ENCODE results near the gene PEG3. TPM values are rescaled to one million over a fixed set of nuclear protein-coding genes. Genes with fewer than 3 reads are reported as not detected.

PEG3 gene
- total and polyA plus RNA-seq, 10 of the 15 experiments (the other 5 are each of a cell fraction or from before 2014, with no cell fraction given), result 0.03 to 0.33 TPM; not detected in 8

DNA sequence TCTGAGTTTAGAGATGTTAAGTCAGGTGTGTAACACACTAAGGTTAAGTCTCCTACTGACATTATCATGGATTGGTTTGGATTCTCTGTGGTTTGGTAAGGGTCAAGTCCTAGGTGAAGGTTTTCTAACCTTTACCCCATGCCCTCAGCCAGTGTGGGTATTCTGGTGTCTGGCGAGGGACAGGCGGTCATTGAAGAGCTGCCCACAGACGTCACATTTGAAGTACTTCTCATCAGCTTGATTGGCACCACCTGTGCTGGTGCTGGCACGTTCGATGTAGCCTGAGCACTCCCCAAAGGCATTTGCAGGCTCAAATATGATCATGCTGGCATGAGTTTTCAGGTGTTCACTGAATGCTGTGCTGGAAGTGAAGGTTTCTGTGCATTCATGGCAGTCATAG lies 27.0 kb downstream of the PEG3 start:
- H3K9me3 ChIP-seq (replicated peaks; ENCODE audit: control insufficient read depth, insufficient read depth, low read length), result no peaks in the 10 kb centered on the region; the same call in 2 of the 3 replicates
- H3K4me2 ChIP-seq (ENCODE audit: control insufficient read depth, insufficient read depth), result no peak overlapping the region
- CTCF ChIA-PET, result no interaction called here
- intact Hi-C loops (cut with micrococcal nuclease; ENCODE audit: unreplicated experiment) (no loop called here), in situ Hi-C loops (cut with MboI) (no loop called here)
- no peak overlapping the region for H3K4me3 ChIP-seq
- WGBS (ENCODE audit: insufficient coverage, insufficient replicate concordance, low lambda C conversion rate, missing lambda C conversion rate), result 20% methylated on average over 5 of the region's 5 CpGs
- H4K20me1 ChIP-seq (ENCODE audit: control insufficient read depth, insufficient read depth), result no peaks in the 10 kb centered on the region
- no peaks in the 10 kb centered on the region for H3K27me3 ChIP-seq (replicated peaks in 1 of 2; ENCODE audit: control insufficient read depth in 2 of 2, insufficient read depth in 2 of 2, low read length in 1 of 2)
- H3K36me3 ChIP-seq (ENCODE audit: control insufficient read depth in 2 of 2, insufficient read depth in 2 of 2, low read length in 1 of 2), result no peaks in the 10 kb centered on the region
- ATAC-seq, result no peak
- H3K79me2 ChIP-seq (ENCODE audit: control insufficient read depth, insufficient read depth, low read length), result no peaks in the 10 kb centered on the region
- SMC1A ChIA-PET (ENCODE audit: uncharacterized antibody, unreplicated experiment), result no interaction called here
- TF ChIP-seq, protein P1, sequence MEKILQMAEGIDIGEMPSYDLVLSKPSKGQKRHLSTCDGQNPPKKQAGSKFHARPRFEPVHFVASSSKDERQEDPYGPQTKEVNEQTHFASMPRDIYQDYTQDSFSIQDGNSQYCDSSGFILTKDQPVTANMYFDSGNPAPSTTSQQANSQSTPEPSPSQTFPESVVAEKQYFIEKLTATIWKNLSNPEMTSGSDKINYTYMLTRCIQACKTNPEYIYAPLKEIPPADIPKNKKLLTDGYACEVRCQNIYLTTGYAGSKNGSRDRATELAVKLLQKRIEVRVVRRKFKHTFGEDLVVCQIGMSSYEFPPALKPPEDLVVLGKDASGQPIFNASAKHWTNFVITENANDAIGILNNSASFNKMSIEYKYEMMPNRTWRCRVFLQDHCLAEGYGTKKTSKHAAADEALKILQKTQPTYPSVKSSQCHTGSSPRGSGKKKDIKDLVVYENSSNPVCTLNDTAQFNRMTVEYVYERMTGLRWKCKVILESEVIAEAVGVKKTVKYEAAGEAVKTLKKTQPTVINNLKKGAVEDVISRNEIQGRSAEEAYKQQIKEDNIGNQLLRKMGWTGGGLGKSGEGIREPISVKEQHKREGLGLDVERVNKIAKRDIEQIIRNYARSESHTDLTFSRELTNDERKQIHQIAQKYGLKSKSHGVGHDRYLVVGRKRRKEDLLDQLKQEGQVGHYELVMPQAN (conservative IDR thresholded peaks at IDR 0.05), result no peak
- no peak for TF ChIP-seq BCL11A (IDR thresholded peaks at IDR 0.05; ENCODE audit: low read depth, low read length)
- TF ChIP-seq, protein P2, sequence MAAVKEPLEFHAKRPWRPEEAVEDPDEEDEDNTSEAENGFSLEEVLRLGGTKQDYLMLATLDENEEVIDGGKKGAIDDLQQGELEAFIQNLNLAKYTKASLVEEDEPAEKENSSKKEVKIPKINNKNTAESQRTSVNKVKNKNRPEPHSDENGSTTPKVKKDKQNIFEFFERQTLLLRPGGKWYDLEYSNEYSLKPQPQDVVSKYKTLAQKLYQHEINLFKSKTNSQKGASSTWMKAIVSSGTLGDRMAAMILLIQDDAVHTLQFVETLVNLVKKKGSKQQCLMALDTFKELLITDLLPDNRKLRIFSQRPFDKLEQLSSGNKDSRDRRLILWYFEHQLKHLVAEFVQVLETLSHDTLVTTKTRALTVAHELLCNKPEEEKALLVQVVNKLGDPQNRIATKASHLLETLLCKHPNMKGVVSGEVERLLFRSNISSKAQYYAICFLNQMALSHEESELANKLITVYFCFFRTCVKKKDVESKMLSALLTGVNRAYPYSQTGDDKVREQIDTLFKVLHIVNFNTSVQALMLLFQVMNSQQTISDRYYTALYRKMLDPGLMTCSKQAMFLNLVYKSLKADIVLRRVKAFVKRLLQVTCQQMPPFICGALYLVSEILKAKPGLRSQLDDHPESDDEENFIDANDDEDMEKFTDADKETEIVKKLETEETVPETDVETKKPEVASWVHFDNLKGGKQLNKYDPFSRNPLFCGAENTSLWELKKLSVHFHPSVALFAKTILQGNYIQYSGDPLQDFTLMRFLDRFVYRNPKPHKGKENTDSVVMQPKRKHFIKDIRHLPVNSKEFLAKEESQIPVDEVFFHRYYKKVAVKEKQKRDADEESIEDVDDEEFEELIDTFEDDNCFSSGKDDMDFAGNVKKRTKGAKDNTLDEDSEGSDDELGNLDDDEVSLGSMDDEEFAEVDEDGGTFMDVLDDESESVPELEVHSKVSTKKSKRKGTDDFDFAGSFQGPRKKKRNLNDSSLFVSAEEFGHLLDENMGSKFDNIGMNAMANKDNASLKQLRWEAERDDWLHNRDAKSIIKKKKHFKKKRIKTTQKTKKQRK (IDR thresholded peaks at IDR 0.05; ENCODE audit: low read depth, low read length), result no peak
- no peak for TF ChIP-seq ZNF207 (IDR thresholded peaks at IDR 0.05; ENCODE audit: borderline replicate concordance)
- TF ChIP-seq JUNB (IDR thresholded peaks at IDR 0.05), result no peak
- TF ChIP-seq SRF (IDR thresholded peaks at IDR 0.05; ENCODE audit: low read depth in 2 of 2, low read length in 2 of 2), result no peak
- TF ChIP-seq, protein P3, sequence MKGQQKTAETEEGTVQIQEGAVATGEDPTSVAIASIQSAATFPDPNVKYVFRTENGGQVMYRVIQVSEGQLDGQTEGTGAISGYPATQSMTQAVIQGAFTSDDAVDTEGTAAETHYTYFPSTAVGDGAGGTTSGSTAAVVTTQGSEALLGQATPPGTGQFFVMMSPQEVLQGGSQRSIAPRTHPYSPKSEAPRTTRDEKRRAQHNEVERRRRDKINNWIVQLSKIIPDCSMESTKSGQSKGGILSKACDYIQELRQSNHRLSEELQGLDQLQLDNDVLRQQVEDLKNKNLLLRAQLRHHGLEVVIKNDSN (IDR thresholded peaks at IDR 0.05; ENCODE audit: borderline replicate concordance, extremely low read length, insufficient read depth, low read depth, low read length), result no peak
- no peak for TF ChIP-seq BRCA1 (IDR thresholded peaks at IDR 0.05; ENCODE audit: low read depth, low read length)
- no peak overlapping the region for H3K9ac ChIP-seq (ENCODE audit: control insufficient read depth, insufficient read depth, low read length)
- no peak for DNase-seq (ENCODE audit: low read depth, low spot score)
- H3K4me1 ChIP-seq (ENCODE audit: control insufficient read depth, insufficient read depth, low read length), result no peaks in the 10 kb centered on the region
- RAD21 ChIA-PET (ENCODE audit: unreplicated experiment), result no interaction called here
- no TSS peak for BruUV-seq (replicated peaks)
- H3K27ac ChIP-seq (ENCODE audit: control insufficient read depth, insufficient read depth), result no peak overlapping the region
- H2AFZ ChIP-seq (ENCODE audit: control insufficient read depth, low read depth, low read length), result no peak overlapping the region
- POLR2A ChIA-PET, result no interaction called here
- FAIRE-seq, result no peak
